GM21423 (cell line): ENCODE results near the gene DYNC1I1.

Experiments
- ATAC-seq: cut with Tn5 transposase; IDR thresholded peaks from one replicate; pipeline ENCODE4 v1.9.1; 2021; ENCODE audit warnings: mild to moderate bottlenecking, moderate library complexity; ENCODE audit not compliant: unreplicated experiment

Gene DYNC1I1

GRCh38 chr7:96013836-96014235 is 241.5 kb downstream of the DYNC1I1 start:
- ATAC-seq: no peak

GRCh38 chr7:96014617-96015016 is 242.3 kb downstream of the DYNC1I1 start:
- no peak for ATAC-seq

GRCh38 chr7:96016056-96016586 is 243.8 kb downstream of the DYNC1I1 start:
- ATAC-seq: no peak

- no peak for ATAC-seq
These were observed 244.4 kb downstream of the DYNC1I1 start for GRCh38 chr7:96016735-96017134.

GRCh38 chr7:96017877-96018276 is 245.5 kb downstream of the DYNC1I1 start:
- ATAC-seq: no peak

GRCh38 chr7:96021568-96021967 is 249.2 kb downstream of the DYNC1I1 start:
- ATAC-seq: no peak

- no peak for ATAC-seq
These were observed 251.0 kb downstream of the DYNC1I1 start for GRCh38 chr7:96023387-96023786.

GRCh38 chr7:96026010-96026409 is 253.7 kb downstream of the DYNC1I1 start:
- ATAC-seq: no peak

- ATAC-seq: no peak
These were observed 254.3 kb downstream of the DYNC1I1 start for GRCh38 chr7:96026611-96027010.

GRCh38 chr7:96028729-96029128 is 256.4 kb downstream of the DYNC1I1 start:
- ATAC-seq: no peak

- ATAC-seq: no peak
These were observed 260.8 kb downstream of the DYNC1I1 start for GRCh38 chr7:96033009-96033598.

GRCh38 chr7:96034940-96035727 is 262.8 kb downstream of the DYNC1I1 start:
- no peak for ATAC-seq

GRCh38 chr7:96040250-96040772 is 268.0 kb downstream of the DYNC1I1 start:
- ATAC-seq: no peak

GRCh38 chr7:96041171-96041570 is 268.8 kb downstream of the DYNC1I1 start:
- no peak for ATAC-seq

- ATAC-seq: no peak
These were observed 272.8 kb downstream of the DYNC1I1 start for GRCh38 chr7:96045181-96045580.

- no peak for ATAC-seq
These were observed 273.6 kb downstream of the DYNC1I1 start for GRCh38 chr7:96045919-96046318.

GRCh38 chr7:96052289-96052688 is 279.9 kb downstream of the DYNC1I1 start:
- no peak for ATAC-seq

- ATAC-seq: no peak
These were observed 280.6 kb downstream of the DYNC1I1 start for GRCh38 chr7:96052860-96053470.

GRCh38 chr7:96055717-96056116 is 283.4 kb downstream of the DYNC1I1 start:
- ATAC-seq: no peak

GRCh38 chr7:96059075-96059474 is 286.7 kb downstream of the DYNC1I1 start:
- no peak for ATAC-seq

- ATAC-seq: no peak
These were observed 288.7 kb downstream of the DYNC1I1 start for GRCh38 chr7:96061009-96061408.

- no peak for ATAC-seq
These were observed 289.5 kb downstream of the DYNC1I1 start for GRCh38 chr7:96061844-96062243.
